Colon (tissue), 2 donors: Measurements from ENCODE around the gene PCDHB12.
"Not testable (repeated sequence)": the region's sequence is repeated elsewhere in the genome, so short reads cannot be mapped to it uniquely, and the experiment has no call there.

Experiments used
- FAIRE-seq: peaks from 2 replicates; lab custom pipeline; 2012; peaks lifted over from hg19 to GRCh38; lab: Jason Lieb, UNC
- donor health status: control.
- donor health status: control.

The PCDHB12 gene

GRCh38 chr5:141208478-141208877 is at the start of gene PCDHB12:
Gene PCDHB12, plus strand, starts transcription at chr5:141208719. Its CDS starts 189 bp downstream, at chr5:141208908.
- FAIRE-seq = no peak

- no peak for FAIRE-seq
Measured at GRCh38 chr5:141172381-141173204, 35.9 kb upstream of the PCDHB12 start, which contains the start of gene PCDHB7. Gene PCDHB7, plus strand, starts transcription at chr5:141172644. Its CDS starts 192 bp downstream, at chr5:141172836.

GRCh38 chr5:141174291-141175104 is 34.0 kb upstream of the PCDHB12 start:
- not testable (repeated sequence) for FAIRE-seq

DNA sequence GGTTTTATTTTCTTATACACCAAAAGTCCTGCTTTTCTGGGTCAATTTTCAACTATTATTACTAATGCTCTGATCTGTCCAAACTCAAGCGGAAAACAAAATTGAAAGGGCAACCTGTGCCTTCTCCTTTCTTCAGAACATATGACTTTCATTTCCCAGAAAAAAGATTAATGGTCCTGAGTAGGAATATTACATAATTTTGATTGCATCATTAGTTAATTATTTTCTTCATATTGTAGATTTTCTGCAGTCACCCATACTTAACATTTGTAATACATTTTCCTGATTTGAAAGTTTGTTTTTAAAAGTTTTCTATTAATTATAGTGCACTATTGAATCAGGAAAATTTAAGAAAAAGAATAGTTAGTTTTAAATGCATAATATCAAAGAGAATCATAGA is 32.6 kb upstream of the PCDHB12 start:
- FAIRE-seq = peak; percentile 80

DNA sequence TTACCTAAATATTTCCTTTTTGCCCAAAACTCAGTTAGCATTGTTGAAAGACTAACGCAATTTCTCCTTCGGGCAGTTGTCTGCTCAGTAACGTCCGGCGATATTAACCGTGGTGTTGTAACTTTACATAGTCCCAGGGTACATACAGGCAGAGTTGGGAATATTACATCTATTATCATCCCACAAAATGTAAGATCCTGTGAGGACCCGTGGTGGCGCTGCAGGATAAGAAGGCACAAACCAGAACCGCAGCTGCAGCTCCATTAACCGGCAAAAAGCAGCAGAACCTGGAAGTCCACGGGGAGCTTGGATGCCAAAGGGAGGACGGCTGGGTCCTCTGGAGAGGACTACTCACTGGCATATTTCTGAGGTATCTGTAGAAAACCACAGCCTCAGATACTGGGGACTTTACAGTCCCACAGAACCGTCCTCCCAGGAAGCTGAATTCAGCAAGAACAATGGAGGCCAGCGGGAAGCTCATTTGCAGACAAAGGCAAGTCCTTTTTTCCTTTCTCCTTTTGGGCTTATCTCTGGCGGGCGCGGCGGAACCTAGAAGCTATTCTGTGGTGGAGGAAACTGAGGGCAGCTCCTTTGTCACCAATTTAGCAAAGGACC is 30.8 kb upstream of the PCDHB12 start, which contains the start of gene PCDHB8:
Gene PCDHB8 (plus strand): TSS at position 214 of the 615 bp plus-strand sequence. CDS start 245 bp downstream, at position 459.
- FAIRE-seq = not testable (repeated sequence)

DNA sequence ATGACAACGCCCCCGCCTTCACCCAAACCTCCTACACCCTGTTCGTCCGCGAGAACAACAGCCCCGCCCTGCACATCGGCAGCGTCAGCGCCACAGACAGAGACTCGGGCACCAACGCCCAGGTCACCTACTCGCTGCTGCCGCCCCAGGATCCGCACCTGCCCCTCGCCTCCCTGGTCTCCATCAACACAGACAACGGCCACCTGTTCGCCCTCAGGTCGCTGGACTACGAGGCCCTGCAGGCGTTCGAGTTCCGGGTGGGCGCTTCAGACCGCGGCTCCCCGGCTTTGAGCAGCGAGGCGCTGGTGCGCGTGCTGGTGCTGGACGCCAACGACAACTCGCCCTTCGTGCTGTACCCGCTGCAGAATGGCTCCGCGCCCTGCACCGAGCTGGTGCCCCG is 29.1 kb upstream of the PCDHB12 start:
- FAIRE-seq = not testable (repeated sequence)

- FAIRE-seq = not testable (repeated sequence)
Measured at GRCh38 chr5:141179876-141180275, 28.6 kb upstream of the PCDHB12 start.

DNA sequence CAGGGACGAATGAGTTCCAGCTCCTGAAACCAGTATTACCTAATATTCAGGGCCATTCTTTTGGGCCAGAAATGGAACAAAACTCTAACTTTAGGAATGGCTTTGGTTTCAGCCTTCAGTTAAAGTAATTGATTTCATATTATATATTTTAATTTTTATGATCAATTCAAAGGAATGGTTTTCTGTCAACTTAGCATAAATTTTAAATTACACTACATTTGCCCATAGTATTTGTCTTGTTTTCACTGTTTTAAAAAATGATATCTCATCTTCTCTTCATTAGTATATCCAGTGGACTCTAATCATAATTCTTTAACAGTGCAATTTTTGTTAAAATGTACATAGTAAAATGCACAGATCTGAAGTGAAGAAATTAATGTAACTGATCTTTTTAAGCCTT is 28.2 kb upstream of the PCDHB12 start:
- FAIRE-seq = no peak

- FAIRE-seq = no peak
Measured at GRCh38 chr5:141182248-141182647, 26.3 kb upstream of the PCDHB12 start, which contains the start of gene PCDHB16. Gene PCDHB16, plus strand, starts transcription at chr5:141182387. Its CDS starts 173 bp downstream, at chr5:141182560.

DNA sequence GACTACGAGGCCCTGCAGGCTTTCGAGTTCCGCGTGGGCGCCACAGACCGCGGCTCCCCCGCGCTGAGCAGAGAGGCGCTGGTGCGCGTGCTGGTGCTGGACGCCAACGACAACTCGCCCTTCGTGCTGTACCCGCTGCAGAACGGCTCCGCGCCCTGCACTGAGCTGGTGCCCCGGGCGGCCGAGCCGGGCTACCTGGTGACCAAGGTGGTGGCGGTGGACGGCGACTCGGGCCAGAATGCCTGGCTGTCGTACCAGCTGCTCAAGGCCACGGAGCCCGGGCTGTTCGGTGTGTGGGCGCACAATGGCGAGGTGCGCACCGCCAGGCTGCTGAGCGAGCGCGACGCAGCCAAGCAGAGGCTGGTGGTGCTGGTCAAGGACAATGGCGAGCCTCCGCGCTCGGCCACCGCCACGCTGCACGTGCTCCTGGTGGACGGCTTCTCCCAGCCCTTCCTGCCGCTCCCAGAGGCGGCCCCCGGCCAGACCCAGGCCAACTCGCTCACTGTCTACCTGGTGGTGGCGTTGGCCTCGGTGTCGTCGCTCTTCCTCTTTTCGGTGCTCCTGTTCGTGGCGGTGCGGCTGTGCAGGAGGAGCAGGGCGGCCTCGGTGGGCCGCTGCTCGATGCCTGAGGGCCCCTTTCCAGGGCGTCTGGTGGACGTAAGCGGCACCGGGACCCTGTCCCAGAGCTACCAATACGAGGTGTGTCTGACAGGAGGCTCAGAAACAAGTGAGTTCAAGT is 24.2 kb upstream of the PCDHB12 start:
- not testable (repeated sequence) for FAIRE-seq

DNA sequence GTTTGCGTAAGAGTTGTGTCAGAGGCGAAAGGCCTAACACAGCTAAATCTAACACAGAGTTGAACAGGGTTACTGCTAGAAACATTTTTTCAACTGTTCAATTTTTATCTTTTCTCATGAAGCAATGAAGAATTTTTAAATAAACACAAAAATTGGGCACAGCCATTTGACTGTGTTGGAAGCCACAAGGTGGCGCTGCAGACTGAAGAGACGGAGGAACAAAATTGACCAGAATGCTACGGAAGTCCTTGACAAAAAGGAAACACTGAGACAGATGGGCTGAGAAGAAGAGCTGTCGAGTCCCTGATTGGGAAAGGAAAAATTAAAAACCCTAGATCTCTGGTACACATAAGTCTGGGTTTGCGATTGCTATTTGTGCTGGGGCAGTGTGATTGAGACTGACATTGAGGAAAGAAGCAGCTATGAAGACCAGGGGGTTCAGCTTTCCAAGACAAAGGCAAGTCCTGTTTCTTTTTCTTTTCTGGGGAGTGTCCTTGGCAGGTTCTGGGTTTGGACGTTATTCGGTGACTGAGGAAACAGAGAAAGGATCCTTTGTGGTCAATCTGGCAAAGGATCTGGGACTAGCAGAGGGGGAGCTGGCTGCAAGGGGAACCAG is 21.5 kb upstream of the PCDHB12 start, which contains the start of gene PCDHB9:
Gene PCDHB9 (plus strand): TSS at position 265 of the 616 bp plus-strand sequence. CDS start 158 bp downstream, at position 423.
- FAIRE-seq = no peak

DNA sequence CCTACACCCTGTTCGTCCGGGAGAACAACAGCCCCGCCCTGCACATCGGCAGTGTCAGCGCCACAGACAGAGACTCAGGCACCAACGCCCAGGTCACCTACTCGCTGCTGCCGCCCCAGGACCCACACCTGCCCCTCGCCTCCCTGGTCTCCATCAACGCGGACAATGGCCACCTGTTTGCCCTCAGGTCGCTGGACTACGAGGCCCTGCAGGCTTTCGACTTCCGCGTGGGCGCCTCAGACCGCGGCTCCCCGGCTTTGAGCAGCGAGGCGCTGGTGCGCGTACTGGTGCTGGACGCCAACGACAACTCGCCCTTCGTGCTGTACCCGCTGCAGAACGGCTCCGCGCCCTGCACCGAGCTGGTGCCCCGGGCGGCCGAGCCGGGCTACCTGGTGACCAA is 19.8 kb upstream of the PCDHB12 start:
- FAIRE-seq = not testable (repeated sequence)

- FAIRE-seq = not testable (repeated sequence)
Measured at GRCh38 chr5:141189131-141189530, 19.4 kb upstream of the PCDHB12 start.

GRCh38 chr5:141192110-141192725 is 16.3 kb upstream of the PCDHB12 start, which contains the start of gene PCDHB10:
Gene PCDHB10, plus strand, starts transcription at chr5:141192353. Its CDS starts 200 bp downstream, at chr5:141192553.
- no peak for FAIRE-seq

- FAIRE-seq = not testable (repeated sequence)
Measured at GRCh38 chr5:141194332-141194731, 14.2 kb upstream of the PCDHB12 start.

DNA sequence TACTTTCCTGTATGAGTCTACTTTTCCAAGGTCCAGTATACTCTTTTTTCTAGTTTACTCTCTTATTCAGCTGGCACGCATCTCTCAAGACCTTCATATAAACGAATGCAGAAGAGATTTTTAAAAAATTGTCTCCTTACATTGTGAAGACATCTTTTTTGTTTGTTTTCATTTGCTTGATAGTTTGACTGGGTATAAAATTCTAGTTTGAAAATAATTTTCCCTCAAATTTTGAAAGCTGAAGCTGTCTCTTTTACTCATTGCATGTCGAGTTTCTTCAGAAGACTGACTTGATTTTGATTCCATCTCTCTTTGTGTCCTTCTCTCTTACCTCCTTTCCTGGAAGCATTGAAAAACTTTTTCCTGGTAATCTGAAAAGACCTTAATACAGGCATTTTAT is 12.2 kb upstream of the PCDHB12 start:
- no peak for FAIRE-seq

DNA sequence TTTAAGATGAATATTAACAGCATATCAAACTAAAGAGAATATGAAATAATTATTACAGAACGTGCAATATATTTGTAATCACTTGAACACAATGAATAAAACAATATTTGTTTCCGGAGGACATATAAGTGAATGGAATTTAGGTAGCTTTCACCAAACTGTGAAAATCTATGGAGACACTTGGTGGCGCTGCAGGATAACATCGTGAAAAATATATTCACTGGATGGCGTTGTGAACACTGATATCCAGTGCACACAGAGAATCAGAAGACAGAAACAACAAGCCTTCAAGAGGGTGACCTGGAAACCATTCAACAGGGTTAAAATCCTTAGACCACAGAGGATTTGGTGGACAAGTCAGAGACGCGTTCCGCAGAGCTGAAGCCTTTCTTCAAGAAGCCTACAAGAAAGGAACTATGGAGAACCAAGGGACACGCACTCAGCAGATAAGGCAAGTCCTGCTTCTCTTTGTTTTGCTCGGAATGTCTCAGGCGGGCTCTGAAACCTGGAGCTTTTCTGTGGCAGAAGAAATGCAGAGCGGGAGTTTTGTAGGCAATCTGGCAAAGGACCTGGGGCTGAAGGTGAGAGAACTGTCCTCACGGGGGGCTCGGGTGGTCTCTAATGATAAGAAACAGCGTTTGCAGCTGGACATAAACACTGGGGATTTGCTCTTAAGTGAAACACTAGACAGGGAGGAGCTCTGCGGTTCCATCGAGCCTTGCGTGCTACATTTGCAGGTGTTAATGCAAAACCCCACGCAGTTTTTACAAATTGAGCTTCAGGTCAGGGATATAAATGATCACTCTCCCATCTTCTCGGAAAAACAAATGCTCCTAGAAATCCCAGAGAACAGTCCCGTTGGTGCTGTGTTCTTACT is 8.9 kb upstream of the PCDHB12 start, which contains the start of gene PCDHB11:
Gene PCDHB11 (plus strand): TSS at position 269 of the 877 bp plus-strand sequence. CDS start 148 bp downstream, at position 417.
- no peak for FAIRE-seq

GRCh38 chr5:141201126-141201525 is 7.4 kb upstream of the PCDHB12 start:
- not testable (repeated sequence) for FAIRE-seq

GRCh38 chr5:141201646-141202045 is 6.9 kb upstream of the PCDHB12 start:
- not testable (repeated sequence) for FAIRE-seq
